Hematopoietic multipotent progenitor cell treated with erythropoietin and hydrocortisone succinate and interleukin-3 and kit ligand, for 6 days (in vitro differentiated cells): ENCODE measurements around the gene PANK4.

ENCODE experiments used
- DNase-seq: peaks from one replicate; pipeline ENCODE4 v3.0.0-alpha.2; 2015

The PANK4 gene

GRCh38 chr1:2494323-2494693 is 32.1 kb downstream of the PANK4 start:
- no peak for DNase-seq

GRCh38 chr1:2493691-2494322 is 32.6 kb downstream of the PANK4 start:
- no peak for DNase-seq

- no peak for DNase-seq
Measured at GRCh38 chr1:2493218-2493617, 33.2 kb downstream of the PANK4 start.

GRCh38 chr1:2492091-2492490 is 34.3 kb downstream of the PANK4 start:
- no peak for DNase-seq

GRCh38 chr1:2489615-2490014 is 36.8 kb downstream of the PANK4 start:
- no peak for DNase-seq

GRCh38 chr1:2488688-2489087 is 37.7 kb downstream of the PANK4 start:
- DNase-seq, result no peak

GRCh38 chr1:2486558-2486957 is 39.8 kb downstream of the PANK4 start:
- DNase-seq, result no peak

- DNase-seq, result no peak
Measured at GRCh38 chr1:2486041-2486440, 40.4 kb downstream of the PANK4 start.

GRCh38 chr1:2483970-2484369 is 42.4 kb downstream of the PANK4 start:
- no peak for DNase-seq

- no peak for DNase-seq
Measured at GRCh38 chr1:2483026-2483425, 43.4 kb downstream of the PANK4 start.

- DNase-seq, result no peak
Measured at GRCh38 chr1:2482588-2482987, 43.8 kb downstream of the PANK4 start.

- no peak for DNase-seq
Measured at GRCh38 chr1:2481885-2482284, 44.5 kb downstream of the PANK4 start.

- no peak for DNase-seq
Measured at GRCh38 chr1:2480986-2481364, 45.4 kb downstream of the PANK4 start.

GRCh38 chr1:2480236-2480985 is 46.0 kb downstream of the PANK4 start:
- DNase-seq, result no peak

GRCh38 chr1:2479618-2480017 is 46.8 kb downstream of the PANK4 start:
- no peak for DNase-seq

- no peak for DNase-seq
Measured at GRCh38 chr1:2479186-2479585, 47.2 kb downstream of the PANK4 start.

- DNase-seq, result no peak
Measured at GRCh38 chr1:2477791-2478499, 48.5 kb downstream of the PANK4 start.

- no peak for DNase-seq
Measured at GRCh38 chr1:2477309-2477708, 49.1 kb downstream of the PANK4 start.

- no peak for DNase-seq
Measured at GRCh38 chr1:2476061-2476999, 50.1 kb downstream of the PANK4 start, which contains the start of gene PLCH2. Gene PLCH2, plus strand, starts transcription at chr1:2476289. Its CDS starts 300 bp downstream, at chr1:2476589.

- DNase-seq, result no peak
Measured at GRCh38 chr1:2475571-2475970, 50.8 kb downstream of the PANK4 start.

GRCh38 chr1:2474933-2475371 is 51.4 kb downstream of the PANK4 start:
- DNase-seq, result no peak

GRCh38 chr1:2474104-2474844 is 52.1 kb downstream of the PANK4 start:
- DNase-seq, result no peak
